ENCODE data around the gene LRP1B.

DNA sequence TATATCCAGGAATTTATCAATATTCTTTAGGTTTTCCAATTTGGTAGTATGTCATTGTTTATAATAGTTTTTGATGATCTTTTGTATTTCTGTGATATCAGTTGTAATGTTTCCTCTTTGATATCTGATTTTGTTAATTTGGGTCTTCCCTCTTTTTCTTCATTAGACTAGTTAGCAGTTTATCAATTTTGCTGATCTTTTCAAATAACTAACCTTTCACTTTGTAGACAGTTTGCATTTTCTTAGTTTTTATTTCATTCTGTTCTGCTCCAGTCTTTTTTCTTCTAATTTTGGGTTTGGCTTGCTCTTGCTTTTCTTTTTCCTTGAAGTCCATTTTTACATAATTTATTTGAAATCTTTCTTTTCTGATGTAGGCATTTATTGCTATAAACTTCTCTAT, 824.4 kb downstream of the LRP1B start:
- TF ChIP-seq, protein P1, sequence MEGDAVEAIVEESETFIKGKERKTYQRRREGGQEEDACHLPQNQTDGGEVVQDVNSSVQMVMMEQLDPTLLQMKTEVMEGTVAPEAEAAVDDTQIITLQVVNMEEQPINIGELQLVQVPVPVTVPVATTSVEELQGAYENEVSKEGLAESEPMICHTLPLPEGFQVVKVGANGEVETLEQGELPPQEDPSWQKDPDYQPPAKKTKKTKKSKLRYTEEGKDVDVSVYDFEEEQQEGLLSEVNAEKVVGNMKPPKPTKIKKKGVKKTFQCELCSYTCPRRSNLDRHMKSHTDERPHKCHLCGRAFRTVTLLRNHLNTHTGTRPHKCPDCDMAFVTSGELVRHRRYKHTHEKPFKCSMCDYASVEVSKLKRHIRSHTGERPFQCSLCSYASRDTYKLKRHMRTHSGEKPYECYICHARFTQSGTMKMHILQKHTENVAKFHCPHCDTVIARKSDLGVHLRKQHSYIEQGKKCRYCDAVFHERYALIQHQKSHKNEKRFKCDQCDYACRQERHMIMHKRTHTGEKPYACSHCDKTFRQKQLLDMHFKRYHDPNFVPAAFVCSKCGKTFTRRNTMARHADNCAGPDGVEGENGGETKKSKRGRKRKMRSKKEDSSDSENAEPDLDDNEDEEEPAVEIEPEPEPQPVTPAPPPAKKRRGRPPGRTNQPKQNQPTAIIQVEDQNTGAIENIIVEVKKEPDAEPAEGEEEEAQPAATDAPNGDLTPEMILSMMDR (IDR thresholded peaks at IDR 0.05), result no peak
- TF ChIP-seq POLR2A (IDR thresholded peaks at IDR 0.05; ENCODE audit: low read depth) (no peak), EP300 (IDR thresholded peaks at IDR 0.05) (no peak)

All from esophagus muscularis mucosa (tissue), 4 donors.